GM19023 (cell line): Measurements from ENCODE around the gene RAB1A.
A peak's percentile ranks its signal among the peaks of the same experiment; 100 is the strongest.

ENCODE experiments used
- ATAC-seq: cut with Tn5 transposase; IDR thresholded peaks from one replicate; pipeline ENCODE4 v1.9.1; 2021; ENCODE audit warnings: mild to moderate bottlenecking, moderate library complexity; ENCODE audit not compliant: unreplicated experiment

The RAB1A gene

DNA sequence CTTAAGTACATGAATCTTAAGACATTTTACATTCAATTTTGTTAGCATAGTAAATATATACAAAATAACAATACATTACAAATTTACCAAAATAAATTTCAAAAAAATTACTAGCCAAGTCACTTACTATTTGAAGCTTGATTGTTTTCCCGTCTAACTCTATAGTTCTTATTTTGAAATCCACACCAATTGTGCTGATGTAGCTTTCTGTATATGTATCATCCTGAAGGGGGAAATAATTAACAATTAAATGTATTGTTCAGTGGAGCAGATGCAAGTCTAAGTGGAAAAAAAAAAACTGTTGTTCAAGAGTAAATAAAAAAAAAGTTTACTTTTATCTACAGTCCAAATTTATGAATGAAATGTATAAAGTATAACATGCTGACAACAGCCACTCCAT, 32.1 kb downstream of the RAB1A start:
- ATAC-seq = no peak

DNA sequence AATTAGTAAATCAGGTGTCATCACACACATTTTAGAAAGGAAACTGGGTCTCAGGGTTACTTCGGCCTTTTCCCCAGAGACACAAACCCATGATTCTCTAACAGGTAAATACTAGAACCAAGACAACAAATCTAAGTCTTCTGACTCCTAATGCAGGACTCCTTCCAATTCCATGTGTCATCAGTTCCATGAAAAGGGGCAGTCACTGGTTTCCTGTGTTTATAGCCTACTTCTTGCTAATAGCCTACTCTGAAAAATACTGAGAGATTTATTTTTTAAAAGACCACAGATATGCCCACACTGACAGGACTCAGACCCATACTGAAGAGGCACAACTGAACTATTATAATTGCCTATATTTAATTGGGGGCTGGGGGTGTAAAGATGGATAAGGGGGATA, 33.0 kb downstream of the RAB1A start:
- ATAC-seq = no peak

DNA sequence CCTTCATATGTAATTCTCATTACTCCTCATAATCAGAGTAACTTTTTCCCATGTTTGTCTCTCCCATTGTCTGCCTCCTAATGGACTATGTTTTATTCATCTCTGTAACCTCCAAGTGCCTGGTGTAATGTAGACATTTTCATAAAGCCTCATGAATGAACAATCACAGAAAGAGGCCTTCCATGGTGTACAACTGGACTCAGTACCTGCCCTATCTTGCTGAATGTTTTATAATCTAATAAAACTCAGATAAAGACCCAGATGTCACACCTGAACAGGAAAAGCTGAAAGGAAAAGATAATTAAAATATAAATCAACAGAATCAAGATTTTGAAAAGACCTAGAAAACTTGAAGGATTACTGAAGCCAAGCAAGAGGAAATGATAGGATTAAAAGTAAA, 36.7 kb downstream of the RAB1A start:
- ATAC-seq = no peak

DNA sequence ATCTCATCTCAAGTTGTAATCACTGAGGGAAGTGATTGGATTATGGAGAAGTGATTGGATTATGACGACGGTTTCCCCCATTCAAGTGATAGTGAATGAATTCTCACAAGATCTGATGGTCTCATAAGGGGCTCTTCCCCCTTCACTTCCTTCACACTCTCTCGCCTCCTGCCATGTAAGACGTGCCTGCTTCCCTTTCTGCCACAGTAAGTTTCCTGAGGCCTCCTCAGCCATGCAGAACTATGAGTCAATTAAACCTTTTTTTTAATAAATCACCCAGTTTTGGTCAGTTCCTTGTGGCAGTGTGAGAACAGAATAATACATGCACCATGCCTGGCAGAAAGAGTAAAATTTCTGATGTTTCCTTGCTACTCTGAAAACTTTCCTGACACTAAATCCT, 37.1 kb downstream of the RAB1A start:
- ATAC-seq = no peak

DNA sequence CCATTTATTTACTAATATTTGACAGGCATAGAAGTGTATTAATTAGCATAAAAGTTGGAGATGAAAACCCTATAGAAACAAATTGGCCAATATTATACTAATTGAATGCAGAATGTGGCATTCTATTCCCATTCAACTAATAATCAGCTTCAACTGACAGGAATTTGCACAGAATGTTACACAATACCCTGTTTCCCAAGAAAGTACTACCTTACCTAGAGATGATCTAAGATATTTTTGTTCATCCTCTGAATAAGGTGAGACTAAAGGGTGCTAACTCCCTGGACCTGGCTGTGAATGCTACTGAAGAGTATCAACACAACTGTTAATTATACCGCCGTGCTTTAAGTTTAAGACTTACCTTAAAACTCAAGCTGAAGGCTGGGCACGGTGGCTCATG, 44.8 kb downstream of the RAB1A start:
- no peak for ATAC-seq

DNA sequence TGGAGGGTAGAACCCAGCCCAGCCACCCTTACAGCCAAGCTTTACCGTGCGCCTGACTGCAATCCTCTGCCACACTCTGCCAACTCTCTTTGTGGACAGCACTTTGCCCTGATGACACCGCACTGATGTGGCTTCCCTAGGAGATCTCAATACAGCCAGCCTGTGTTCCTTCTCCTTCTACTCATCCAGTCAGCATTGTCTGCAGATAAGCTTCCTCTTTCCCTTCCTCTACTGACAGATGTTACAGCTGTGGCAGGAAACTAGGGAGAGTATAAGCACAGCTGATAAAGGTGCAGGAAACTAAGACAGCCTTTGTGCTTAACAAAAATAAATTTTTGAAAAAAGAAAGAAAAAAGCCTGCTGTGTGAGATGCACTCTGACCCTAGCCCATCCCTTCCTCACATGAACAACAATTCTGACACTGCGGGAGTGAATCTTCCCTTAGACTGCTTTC, 48.6 kb downstream of the RAB1A start:
- no peak for ATAC-seq

DNA sequence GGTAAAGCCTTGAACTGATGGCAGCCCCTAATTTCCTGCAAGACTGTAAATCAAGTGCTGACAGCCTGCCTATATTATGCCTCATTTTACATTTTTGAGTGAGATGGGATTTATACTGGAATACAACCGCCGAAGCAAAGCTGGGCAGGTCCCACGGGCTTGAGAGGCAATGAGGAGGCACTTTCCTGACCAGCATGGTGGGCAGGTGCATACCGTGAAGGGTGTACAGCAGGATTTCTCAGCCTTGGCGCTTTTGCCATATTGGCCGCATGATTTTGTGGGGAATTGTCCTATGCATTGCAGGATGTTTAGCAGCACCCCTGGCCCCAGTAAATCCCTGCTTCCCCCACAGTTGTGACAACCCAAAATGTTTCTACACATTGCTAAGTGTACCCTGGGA, 50.9 kb downstream of the RAB1A start:
- no peak for ATAC-seq

DNA sequence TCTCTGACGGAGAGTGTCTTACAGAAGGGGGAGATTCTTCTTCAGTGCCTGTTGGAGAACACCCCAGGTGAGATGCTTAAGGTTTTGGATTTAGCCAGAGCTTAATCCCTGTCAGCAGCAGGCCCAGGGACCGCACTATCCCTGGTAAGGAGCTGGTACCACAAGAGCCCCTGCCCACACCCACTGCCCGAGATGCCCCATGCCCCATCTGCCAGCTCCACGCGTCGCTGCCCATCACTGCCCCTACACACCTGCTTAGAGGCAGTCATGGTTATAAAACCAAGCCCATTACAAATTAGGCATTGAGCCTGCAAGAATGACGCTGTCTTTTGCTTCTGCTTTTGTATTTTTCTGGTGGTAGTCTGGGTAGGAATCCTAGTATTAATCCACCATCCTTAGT, 52.0 kb downstream of the RAB1A start:
- no peak for ATAC-seq

DNA sequence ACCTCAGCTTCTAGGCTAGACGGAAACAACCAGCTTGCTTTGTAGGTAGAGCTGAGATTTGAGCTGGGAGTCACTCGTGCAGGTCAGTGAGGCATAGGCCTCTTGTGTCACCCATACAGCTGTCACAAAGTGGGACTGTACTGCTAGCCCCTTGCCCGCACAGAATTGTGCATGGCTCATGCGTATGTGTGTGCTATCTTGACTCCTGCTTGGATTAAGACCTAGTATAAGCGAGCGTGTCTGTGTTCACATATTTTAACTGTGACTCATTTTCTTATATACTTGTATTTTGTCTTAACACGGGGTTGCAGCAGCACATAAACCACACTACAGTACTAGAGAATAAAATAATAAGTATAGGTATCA, 53.6 kb downstream of the RAB1A start:
- ATAC-seq = no peak

DNA sequence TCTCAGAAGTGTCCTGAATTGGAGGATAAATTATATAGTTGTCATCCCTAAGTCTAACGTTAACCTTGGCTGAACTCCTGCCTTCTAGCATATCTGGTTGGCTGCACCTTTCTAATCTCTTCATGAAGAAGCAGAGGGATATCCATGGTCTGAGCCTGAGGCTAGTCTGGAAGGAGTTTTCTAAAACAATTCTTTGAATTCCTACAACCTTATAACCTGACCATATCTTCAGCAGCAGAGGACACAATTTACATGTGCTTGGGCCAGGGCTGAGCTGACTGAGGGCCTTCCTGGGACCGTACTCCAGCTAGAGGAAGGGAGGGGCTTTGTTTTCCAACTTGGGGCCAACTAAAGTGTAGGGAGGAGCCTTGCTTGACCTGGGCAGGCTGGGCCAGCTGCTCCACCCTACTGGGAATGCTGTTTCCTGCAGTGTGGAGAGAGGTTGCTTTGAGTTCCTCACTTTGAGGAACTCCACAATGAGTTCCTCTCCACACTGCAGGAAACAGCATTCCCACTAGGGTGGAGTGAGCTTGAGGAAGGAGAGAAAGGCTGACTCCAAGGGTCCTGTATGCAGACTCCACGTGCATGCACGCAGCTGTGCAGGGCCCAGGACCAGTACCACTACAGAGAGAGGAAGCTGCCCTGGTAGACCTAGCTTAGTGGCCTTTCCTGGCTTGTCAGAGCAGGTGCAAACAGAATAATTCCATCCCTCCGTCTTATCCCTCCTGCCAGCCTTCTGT, 54.1 kb downstream of the RAB1A start:
- ATAC-seq = no peak

DNA sequence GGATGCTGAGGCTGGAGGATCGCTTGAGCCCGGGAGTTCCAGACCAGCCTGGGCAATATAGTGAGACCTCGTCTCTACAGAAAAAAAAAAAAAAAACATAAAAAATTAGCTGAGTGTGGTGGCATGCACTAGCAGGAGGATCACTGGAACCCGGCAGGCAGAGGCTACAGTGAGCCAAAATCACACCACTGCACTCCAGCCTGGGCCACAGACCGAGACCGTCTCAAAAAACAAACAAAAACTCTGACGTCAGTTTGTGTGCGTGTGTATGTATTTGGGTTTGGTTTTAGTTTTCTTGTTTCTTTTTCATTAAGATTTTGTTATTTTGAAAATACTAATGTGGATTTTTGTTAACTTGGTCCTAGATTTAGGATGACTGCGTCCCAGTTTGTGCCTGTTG, 54.7 kb downstream of the RAB1A start:
- ATAC-seq = no peak

DNA sequence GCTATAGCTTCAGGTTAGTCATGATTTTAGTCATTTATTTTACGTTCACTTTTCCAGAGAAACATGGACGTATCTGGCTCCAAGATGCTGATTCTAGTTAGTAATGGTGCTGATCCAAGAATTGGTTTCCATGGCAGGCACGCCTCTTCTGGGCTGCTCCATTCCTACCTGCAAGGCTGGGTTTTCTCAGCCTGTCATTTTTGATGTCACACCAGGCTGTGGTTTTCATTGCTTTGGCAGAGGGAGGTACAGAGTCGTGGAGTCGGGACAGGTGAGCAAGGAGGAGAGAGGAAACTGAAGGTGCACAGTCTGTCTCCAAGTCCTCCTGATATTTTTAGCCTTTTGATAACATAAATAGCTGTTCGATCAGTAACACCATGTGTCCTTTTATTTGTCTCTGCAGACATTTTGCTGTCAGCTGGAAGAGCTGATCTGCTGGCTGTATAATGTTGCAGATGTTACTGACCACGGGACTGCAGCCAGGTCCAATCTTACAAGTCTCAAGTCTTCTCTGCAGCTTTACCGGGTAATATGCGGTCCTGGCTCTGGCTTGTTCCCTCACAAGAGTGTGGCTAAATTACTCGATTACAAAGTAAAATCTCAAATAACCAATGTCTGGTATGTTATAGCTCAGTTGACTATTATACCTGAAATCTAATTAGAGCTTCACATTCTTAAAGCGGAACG, 55.9 kb downstream of the RAB1A start:
- ATAC-seq = no peak

DNA sequence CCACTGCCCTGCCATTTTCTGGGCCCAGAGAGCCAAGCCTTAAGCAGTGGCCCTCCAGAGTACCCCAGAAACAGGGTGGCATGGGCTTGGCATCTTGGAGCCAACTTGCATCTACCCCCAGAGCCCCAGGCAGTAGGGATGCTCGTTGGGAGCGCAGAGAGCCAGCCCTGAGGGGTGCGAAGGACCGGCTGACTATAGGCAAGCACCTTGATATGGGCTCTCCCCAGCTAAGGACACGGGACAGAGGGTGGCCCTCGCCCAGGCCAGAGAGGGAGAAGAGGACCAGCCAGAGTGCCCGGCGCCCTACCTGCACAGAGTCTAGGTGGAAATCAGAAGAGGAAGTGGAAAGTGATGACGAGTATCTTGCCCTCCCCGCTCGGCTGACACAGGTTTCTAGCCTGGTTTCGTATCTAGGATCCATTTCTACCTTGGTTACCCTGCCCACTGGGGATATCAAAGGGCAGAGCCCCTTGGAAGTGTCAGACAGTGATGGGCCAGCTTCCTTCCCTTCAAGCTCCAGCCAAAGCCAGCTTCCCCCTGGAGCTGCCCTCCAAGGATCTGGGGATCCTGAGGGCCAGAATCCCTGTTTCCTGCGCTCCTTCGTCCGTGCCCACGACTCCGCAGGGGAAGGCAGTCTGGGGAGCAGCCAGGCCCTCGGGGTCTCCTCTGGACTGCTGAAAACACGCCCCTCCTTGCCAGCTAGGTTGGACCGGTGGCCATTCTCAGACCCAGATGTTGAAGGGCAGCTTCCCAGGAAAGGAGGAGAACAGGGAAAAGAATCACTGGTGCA, 57.5 kb downstream of the RAB1A start:
- no peak for ATAC-seq

DNA sequence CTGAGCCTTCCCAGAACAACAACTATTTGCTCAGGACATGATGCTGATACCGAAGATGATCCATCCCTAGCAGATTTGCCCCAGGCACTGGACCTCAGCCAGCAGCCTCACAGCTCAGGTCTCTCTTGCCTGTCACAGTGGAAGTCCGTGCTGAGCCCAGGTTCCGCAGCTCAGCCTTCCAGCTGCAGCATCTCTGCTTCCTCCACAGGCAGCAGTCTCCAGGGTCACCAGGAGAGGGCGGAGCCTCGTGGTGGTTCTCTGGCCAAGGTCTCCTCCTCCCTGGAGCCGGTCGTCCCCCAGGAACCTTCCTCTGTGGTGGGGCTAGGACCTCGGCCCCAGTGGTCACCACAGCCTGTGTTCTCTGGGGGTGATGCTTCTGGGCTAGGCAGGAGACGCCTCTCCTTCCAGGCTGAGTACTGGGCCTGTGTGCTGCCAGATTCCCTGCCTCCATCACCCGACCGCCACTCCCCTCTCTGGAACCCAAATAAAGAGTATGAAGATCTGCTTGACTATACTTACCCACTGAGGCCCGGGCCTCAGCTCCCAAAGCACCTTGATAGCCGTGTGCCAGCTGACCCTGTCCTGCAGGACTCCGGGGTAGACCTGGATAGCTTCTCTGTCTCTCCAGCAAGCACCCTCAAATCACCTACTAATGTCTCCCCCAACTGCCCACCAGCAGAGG, 58.3 kb downstream of the RAB1A start:
- ATAC-seq = no peak

DNA sequence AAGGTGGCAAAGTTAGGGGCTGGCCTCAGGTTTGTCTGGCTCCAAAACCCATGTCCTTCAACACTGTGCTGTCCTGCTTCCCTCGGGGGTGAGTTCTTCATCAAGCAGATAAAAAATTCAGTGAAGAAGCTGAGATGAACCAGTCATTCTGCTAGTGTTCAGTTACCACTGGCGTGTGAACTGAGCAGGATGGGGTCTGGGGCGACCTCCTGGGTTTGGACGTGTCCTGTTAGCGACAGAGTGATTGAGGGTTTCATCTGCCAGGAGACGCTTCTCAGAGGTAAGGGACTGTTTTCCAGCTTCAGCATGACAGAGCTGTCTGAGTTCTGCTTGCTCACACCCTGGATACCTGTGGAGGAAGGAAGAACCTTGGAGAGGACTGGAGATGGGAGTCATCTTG, 59.0 kb downstream of the RAB1A start:
- ATAC-seq = no peak

DNA sequence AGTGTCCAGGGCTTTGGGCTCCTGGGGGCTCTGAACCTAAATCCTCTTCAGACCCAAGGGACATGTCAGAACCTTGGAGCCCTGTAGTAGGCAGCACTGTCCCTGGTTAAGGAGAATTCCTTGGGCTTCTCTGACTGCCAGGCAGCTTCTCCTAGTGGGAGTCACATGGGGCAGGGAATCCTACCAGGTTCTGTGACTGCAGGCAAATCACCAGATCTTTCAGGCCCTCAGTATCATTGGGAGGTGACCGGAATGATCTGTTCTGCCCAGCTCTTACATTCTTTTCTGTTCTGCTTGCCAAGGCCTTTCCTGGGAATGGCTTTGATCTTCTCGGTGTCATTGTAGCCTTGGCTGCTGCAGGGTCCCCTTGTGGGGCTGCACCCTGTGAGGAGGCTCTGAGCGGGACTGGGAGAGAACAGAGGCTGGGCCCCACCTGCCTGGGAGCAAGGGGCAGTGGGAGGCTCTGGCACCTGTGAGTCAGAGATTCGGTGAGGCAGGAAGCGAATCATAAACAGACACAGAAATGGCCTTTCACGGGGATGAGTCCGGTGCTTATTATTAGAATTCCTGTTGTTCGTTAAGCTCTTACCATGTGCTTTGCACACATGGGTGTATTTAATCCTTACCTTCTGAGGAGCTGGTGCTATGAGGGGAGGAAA, 59.6 kb downstream of the RAB1A start:
- ATAC-seq = no peak

DNA sequence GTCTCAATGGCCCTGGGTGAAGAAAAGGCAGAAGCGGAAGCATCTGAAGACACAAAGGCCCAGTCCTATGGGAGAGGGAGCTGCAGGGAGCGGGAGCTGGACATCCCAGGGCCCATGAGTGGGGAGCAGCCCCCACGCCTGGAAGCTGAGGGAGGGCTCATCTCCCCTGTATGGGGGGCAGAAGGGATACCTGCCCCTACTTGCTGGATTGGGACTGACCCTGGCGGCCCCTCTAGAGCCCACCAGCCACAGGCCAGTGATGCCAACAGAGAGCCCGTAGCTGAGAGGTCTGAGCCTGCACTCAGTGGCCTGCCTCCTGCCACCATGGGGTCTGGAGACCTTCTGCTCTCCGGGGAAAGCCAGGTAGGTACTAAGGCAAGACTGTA, 60.5 kb downstream of the RAB1A start:
- no peak for ATAC-seq

DNA sequence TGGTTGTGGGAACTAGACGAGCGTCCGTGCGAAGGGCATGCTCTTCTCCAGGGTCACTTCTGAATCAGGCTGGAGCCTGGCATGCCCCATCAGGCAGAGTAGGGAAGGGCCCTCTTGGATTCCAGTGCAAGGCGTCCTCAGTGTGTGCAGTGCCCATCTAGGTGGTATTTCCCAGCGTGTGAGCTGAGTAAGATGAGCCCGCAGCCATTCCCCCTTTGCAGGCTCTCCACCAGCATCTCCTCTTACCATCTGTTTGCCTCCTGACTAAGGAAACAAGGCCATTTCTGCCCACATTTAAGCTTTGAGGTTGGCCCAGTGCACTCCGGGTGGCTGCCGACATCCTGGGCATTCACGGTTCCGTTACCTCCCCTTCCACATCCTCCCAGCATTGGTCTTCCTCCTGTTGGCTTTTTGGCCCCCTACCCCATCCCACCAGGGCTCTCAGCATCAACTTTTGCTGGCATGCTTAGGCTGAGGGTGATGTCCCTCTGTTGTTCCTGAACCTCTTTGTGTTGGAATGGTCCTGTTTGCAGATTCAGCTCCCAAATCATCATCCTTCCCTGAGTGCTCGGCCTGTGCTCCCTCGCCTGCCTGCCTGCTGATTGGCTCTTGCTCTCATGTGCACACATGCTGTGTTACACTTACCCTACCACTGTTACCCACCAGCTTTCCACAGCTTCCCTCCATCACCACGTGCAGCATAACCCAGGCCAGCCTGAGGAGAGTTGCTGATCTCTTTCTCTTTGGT, 61.9 kb downstream of the RAB1A start:
- no peak for ATAC-seq

DNA sequence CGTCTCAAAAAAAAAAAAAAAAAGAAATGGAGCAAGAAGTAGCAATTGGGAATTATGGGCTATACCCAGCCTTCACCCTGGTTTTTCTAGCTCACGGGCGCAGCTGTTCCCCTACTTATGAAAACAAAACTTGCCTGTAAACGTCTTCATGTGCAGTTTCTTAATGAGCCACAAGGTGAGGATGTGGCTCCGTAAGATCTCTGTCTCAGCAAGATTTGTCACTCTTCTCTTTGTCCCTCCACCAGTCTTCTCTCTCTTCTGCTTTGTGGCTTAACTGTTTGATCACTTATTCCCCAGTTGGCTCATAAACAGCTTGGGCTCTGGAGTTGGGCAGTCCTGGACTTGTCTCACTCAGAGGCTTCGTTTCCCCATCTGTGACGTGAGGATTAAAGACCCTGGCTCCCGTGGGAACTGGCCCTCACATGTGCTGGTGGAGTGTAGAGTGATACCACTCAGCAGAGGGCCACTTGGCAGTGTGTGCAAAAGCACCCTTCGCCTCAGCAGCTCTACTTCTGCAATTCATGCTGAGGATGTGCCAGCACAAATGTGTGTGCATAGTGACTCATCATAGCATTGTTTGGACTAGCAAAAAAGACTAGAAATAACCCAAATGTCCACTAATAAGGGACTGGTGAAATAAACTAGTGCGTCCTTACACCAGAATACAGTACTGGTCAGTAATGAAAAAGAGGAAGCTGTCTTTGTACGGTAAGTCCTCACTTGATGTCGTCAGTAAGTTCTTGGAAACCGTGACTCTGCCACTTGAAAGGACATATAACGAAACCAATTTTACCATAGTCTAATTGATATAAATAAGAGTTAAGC, 65.0 kb downstream of the RAB1A start:
- ATAC-seq = peak; percentile 75
